H7 (cell line): ENCODE data around the gene NES. TPM values are rescaled to one million over a fixed set of nuclear protein-coding genes. Genes with fewer than 3 reads are reported as not detected.
"Not testable (repeated sequence)": the region's sequence is repeated elsewhere in the genome, so short reads cannot be mapped to it uniquely, and the experiment has no call there.

Experiments used
- DNase-seq: peaks from one replicate; pipeline ENCODE4 v3.0.0; 2012
- H3K27me3 ChIP-seq: 2 replicates; pipeline ENCODE4 v1.6.0; 2011; ENCODE audit warnings: mild to moderate bottlenecking, low read length; ENCODE audit not compliant: control insufficient read depth, insufficient read depth
- H3K36me3 ChIP-seq: replicated peaks from 2 replicates; pipeline ENCODE4 v1.5.1; 2011; ENCODE audit warnings: low read length; ENCODE audit not compliant: control insufficient read depth, insufficient read depth
- H3K4me3 ChIP-seq: 2 replicates; pipeline ENCODE4 v1.5.1; 2011; ENCODE audit warnings: low read depth, mild to moderate bottlenecking, control low read depth, low read length, moderate library complexity; ENCODE audit not compliant: insufficient read depth
- total RNA-seq: library from RNA; depleted of rRNA; stranded (reverse); fragments of >200 nt; shearing (Covaris generic); gene quantifications from 2 replicates; pipeline ENCODE4 v1.2.3, GENCODE V29; 2014

Gene NES
- total RNA-seq, 1 experiment from 2014 or later: 231 TPM

DNA sequence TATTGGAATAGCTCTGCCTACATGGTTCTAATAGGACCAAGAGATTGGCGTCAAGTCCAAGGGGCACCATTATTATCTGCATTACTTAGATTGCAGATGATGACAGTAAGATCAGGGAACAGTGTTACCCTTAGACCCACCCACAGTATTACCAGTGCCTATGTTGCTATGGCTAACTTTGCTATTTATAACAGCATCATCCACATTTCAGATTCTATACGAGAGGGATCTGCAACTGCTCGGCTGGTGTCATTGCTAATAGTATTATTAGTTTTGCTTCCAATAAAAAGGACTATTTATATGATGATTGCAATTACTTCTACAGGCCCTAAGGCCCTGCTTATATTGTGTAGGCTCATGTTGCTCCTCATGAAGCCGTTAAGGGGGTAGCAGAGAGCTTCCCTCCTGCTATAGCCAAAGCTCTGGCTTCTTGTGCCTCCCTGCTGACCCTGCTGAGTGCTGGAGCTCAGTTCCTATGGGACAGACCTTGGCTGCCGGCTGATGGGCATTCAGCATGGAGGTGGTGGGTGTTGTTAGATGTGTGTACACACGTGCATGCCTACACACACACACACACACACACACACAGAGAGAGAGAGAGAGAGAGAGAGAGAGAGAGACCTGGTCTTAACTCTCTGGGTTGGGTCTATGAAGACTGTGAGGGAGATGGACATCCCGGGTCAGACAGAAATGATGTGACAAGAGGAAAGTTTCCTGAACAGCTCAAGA, 34.0 kb downstream of the NES start:
- no peak overlapping the region for H3K4me3 ChIP-seq
- H3K36me3 ChIP-seq: no peaks in the 10 kb centered on the region
- peaks cover 88% of the 10 kb centered on the region for H3K27me3 ChIP-seq
- peak; percentile 79 for DNase-seq

DNA sequence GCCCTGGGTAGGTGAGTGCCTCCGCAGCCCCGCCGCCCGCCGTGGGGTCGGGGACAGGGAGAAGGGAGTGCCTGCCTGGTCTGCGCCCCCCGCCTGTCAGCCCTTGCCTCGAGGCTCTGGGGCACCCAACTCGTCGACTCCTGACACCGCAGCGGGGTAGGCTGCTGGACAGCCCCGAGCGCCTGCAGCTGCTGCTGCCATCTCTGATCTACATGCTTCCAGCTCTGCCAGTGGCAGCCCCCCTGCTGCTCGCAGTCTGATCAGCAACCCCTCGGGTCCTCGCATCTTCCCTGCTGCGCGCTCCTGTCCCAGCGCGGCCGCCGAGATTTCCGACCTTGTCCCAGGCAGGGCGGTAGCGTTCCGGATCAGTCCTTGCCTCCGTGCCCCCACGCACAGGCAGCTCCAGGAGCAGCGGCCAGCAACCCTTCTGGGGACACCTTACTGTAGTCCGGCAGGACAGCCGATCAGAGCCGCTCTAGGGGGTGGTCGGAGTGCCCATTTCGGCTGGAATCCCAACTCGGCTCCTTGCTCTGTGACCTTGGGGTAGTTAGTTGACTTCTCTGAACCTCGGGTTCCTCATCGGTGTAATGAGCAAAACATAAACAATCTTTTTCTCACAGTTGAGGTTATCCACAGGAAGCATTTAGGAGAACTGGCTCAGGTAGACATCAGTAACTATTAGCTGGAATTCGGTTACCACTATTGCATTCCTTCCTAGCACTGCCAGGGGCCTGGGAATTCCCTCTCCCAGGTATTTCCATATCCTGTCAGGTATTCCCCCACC, 34.8 kb downstream of the NES start:
- Histone ChIP-seq H3K27me3 (peaks cover 85% of the 10 kb centered on the region), H3K36me3 (no peaks in the 10 kb centered on the region), H3K4me3 (peak overlapping the region; percentile 55)
- DNase-seq: peak; percentile 82

DNA sequence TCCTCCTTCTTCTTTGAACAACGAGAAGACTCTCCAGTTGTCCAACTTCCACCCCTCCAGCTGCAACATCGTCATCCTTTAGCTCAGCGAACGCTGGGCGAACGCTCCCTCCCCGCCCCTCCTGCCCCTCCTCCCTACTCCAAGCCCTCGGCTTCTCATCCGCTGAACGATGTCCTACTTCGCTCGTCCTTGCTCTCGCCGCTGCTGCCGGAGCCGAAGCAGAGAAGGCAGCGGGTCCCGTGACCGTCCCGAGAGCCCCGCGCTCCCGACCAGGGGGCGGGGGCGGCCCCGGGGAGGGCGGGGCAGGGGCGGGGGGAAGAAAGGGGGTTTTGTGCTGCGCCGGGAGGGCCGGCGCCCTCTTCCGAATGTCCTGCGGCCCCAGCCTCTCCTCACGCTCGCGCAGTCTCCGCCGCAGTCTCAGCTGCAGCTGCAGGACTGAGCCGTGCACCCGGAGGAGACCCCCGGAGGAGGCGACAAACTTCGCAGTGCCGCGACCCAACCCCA, 35.4 kb downstream of the NES start, which contains the start of gene BCAN:
TSS of gene BCAN (plus strand) at position 357 of the 504 bp plus-strand sequence. CDS start 3,938 bp downstream, outside the sequence.
- DNase-seq: peak; percentile 97
- peak within 1 kb of the TSS; percentile 55 for H3K4me3 ChIP-seq
- H3K36me3 ChIP-seq: no peaks in the 10 kb centered on the region
- peaks cover 79% of the 10 kb centered on the region for H3K27me3 ChIP-seq

DNA sequence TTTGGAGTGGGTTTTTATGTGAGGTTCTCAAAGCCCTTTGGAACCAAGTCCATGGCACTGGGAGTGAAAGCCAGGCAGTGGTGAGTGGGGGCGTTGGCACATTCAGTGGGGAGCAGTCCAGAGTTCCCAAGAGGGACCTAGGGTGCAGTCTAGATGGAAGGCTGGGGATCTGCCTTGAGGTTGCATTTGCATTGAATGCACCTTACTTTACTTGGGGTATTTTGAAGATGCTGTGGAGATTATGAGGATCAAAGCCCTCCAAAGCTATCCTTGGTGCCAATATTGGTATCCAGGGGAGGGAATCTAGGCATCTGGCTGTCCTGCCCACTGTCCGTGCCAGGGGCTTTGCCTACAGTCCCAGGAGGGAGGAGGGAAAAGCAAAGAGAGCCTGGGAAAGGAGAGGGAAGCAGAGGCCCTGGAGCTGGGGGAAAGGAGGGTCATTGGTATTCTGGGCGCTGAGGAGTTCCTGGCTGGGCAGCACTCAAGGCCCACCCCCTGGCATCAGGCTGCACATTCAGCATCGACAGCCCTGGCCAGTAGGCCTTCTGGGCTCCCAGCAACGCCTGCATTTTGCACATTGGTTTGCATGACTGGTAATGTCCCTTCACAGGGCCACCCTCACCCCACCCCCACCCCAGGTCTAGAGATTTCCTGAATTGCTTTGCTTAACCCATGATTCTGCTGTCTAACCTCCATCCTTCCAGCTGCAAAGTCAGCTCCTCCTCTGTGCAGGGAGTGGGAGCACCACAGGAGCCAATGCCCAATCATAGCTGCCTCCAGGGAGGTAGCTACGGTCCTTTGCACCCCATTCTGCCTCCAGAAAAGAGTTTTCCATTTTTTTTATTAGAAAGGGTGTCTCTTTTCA, 36.1 kb downstream of the NES start:
- Histone ChIP-seq H3K27me3 (peaks cover 72% of the 10 kb centered on the region), H3K36me3 (no peaks in the 10 kb centered on the region), H3K4me3 (peak overlapping the region; percentile 55)
- peak; percentile 60 for DNase-seq

DNA sequence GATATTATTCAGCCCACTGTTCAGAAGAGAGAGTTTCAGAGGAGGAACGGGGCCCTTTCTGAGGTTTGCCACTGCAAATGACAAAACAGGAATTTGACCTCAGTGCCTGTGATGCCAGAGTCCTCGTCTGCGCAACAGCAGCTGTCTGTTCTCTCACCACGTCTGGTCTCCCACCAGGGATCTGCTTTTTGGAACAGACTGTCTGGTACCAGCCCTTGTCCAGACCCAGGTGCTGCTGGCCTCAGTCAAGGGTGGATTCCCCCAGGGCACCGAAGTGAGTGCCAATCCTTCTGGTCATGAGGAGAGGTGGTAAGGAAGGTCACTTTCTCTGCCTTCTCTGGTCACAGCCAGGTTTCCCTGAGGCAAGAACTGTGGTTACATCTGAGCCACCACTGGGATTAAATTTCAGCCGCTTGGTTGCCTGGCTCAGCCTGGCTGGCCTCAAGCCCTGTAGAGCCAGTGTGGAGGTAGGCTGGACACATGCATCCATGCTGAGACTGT, 37.6 kb downstream of the NES start:
- Histone ChIP-seq H3K27me3 (peaks cover 59% of the 10 kb centered on the region), H3K36me3 (no peaks in the 10 kb centered on the region), H3K4me3 (no peak overlapping the region)
- DNase-seq: peak; percentile 44

DNA sequence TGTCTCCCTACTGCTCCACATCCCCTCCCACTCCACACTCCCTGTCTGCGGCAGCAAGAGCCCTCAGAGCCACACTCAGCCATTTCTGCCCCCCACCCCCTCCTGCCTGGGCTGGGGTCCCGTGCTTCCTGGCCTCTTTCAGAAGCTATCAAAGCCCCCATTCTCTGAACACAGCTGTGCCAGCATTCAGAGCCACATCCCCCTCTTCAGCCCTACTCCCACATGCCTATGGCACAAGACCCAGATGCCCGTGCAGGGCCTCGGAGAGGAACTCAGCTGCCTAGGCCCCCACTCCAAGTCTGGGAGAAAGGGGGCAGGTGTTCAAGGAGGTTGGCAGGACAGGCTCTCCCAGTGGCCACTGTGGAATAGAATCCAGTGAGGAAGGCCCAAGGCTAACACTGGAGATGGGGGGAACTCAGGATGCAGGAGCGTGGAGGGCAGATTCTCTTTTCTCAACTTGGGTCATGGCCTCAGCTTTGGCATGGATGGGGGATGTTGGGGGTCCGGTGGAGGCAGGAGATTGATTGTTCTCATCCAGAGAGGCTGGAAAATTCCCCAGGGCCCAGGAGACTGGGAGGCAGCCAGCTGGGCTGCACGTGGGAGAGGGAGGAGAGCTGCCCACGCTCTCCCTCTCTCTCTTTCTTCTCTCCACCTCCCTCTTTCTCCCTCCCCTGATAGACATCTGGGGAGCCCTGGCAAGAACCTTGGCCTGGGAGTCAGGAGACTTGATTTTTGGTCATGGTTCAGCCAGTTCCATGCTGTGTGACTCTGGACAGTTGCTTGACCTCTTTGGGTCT, 38.8 kb downstream of the NES start:
- peak; percentile 34 for DNase-seq
- H3K27me3 ChIP-seq: peaks cover 47% of the 10 kb centered on the region
- H3K4me3 ChIP-seq: no peak overlapping the region
- no peaks in the 10 kb centered on the region for H3K36me3 ChIP-seq

DNA sequence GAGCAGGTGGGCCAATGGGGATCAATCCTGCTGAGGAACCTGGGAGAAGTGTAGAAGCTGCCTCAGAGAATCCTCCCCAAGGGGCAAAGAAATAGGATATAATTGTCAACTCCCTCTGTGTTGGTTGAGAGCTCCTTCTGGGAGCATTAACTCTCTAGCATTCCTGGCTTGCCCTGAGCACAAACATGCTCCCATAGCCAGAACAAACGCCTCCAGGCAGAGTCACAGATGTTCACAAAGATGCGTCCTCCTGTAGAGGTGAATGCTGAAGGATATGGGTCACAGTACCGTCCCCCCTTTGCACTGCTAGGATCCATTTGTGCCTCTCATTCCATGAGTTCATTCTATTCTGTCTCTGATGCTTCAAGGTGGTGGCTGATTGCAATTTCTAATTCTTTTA, 44.9 kb downstream of the NES start:
- H3K36me3 ChIP-seq: no peaks in the 10 kb centered on the region
- no peak for DNase-seq
- H3K4me3 ChIP-seq: no peak overlapping the region
- peaks cover 1% of the 10 kb centered on the region; the same call in 1 of the 2 replicates for H3K27me3 ChIP-seq

DNA sequence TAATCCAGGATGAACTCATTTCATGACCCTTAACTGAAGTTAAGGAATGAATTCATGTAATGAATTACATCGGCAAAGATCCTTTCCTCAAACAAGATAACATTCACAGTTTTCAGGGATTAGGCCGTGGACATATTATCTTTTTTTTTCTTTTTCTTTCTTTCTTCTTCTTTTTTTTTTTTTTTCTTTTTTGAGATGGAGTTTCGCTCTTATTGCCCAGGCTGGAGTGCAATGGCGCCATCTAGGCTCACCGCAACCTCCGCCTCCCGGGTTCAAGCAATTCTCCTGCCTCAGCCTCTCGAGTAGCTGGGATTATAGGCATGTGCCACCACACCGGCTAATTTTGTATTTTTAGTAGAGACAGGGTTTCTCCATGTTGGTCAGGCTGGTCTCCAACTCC, 46.1 kb downstream of the NES start:
- not testable (repeated sequence) for H3K36me3 ChIP-seq, H3K27me3 ChIP-seq, DNase-seq, H3K4me3 ChIP-seq

DNA sequence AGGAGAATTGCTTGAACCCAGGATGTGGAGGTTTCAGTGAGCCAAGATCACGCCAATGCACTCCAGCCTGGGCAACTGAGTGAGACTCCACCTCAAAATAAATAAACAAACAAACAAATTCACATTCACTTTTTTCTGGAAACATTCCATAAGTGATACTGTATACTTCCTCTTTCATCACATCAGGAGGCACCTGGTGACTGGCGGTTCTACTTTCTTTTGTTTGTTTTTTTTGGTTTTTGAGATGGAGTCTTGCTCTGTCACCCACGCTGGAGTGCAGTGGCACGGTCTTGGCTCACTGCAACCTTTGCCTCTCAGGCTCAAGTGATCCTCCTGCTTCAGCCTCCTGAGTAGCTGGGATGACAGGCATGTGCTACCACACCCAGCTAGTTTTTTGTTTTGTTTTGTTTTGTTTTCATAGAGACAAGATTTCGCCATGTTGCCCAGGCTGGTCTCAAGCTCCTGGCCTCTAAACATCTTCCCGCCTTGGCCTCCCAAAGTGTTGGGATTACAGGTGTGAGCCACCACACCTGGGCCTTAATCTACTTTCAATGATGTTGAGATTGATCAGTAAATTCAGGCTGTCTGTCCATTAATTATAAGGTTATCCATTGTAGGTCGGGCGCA, 47.3 kb downstream of the NES start:
- no peak for DNase-seq
- peaks cover 19% of the 10 kb centered on the region for H3K27me3 ChIP-seq

DNA sequence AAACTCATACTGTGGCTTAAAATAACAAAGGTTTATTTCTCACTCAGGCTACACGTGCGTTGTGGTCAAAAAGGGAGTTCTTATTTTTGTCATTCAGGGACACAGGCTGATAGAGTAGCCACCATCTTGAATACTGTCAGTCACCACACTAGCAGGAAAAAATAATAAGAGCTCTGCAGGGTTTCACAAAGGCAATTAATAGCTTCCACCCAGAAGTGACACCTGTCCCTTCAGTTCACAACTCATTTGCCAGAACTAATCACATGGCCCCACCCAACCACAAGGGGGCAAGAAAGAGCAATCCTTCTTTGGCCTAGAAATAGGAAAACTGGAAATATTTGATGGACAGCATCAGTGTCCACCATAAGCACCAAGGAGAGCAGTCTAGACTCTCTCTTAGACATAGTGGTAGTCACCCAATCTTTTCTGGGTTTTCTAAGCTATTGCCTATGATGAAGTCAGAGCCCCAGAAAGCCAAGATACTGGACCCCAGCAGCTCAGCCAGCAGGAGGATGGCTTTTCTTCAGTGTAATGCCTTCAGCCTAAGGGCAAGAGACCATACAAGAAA, 49.8 kb downstream of the NES start:
- peaks cover 43% of the 10 kb centered on the region for H3K27me3 ChIP-seq
- H3K4me3 ChIP-seq: no peak overlapping the region
- peak; percentile 73 for DNase-seq
- no peaks in the 10 kb centered on the region for H3K36me3 ChIP-seq

More for the DNA sequence above, 47.3 kb downstream of the NES start:
- Histone ChIP-seq H3K36me3 (no peaks in the 10 kb centered on the region), H3K4me3 (no peak overlapping the region)

DNA sequence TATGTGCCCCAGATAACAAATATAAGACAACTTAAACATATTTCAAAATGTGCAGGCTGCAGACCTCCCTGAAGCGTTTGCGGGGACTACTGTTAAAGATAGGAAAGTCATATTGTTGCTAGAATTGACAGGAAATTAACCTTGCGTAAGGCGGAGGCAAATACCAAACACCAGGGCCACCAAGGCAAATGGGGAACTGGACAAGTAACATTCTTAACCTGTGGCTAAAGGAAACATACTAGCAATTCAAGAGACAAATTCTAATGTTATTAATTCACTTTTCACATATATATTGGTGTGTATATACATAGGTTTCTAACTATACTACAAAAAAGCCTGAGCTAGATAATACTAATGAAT, 51.1 kb downstream of the NES start:
- peaks cover 53% of the 10 kb centered on the region for H3K27me3 ChIP-seq
- H3K4me3 ChIP-seq: no peak overlapping the region
- no peaks in the 10 kb centered on the region for H3K36me3 ChIP-seq
- DNase-seq: no peak

DNA sequence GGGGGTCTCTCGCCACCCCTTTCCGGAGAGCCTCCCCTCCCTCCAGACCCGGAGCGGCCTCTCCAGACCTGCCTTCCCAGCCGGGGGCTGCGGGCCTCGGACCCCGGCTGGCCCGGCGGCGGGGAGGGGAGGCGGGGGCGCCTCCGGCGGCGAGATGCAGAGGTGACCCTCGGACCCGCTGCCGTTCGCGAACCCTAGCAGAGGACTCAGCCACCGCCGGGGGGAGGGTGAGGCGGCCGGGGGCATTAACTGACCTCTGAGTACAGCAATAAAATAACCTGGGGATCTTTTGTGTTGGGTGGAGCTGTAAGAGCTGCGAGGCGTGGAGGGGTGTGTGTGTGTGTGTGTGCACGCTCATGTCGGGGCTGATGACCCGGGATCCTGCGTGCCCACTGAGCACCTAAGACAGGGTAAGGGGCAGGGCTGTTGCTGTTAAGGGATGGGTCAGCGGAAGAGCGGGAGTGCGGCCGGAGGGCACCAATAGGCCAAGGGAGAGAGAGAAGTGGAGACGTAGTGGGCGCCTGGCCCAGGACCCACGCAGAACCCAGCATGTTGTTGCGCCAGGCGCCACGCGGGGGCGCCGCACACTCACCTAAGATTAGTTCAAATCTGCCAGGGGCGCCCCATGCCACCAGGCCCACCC, 51.6 kb downstream of the NES start:
- Histone ChIP-seq H3K36me3 (no peaks in the 10 kb centered on the region), H3K4me3 (peak overlapping the region; percentile 67), H3K27me3 (peaks cover 56% of the 10 kb centered on the region)
- DNase-seq: peak; percentile 88
